GM18861 (cell line): ENCODE results near the gene OSBPL2.

Source experiments
- ATAC-seq: cut with Tn5 transposase; IDR thresholded peaks from one replicate; pipeline ENCODE4 v1.9.1; 2021; ENCODE audit not compliant: unreplicated experiment

Gene OSBPL2

DNA sequence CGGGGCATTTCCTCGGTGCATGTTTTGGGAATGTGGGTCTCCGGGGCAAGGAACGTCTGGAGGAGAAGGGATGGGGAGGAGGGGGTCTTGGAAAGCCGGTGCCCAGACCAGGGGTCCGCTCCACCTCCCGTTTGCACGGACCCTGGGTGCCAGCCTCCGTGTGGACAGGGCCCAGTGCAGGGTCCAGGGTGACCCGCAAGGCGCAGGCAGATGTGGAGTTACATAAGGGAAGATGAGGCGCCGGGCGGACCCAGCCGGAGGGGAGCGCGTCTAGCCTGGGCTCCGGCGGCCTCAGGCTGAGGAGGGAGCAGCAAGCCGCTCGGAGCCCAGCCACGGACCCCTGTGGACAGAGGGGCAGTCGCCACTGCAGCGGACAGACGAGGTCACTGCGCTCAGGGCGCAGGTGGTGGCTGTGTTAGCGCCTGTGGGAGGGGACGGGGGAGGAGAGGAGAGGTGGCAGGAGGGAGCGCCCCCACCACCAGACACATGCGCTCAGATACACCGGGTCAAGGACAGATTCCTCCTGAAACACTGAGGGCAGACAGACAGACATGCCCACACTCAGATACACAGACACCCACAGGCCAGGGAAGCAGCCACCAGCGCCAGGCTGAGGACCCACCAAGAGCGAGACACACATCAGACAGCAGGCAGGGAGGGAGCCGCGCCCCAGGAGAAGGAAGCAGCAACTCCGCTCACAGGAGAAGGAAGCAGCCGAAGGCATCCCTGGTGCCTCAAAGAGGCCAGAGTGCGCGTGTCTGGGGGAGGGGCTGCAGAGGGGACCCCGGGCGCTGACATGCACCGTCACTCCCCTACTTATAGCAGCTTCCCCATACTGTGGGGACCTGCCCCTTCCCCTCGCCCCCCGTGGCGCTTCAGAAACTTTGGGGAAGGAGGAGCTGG, 17.4 kb upstream of the OSBPL2 start:
- ATAC-seq = no peak

DNA sequence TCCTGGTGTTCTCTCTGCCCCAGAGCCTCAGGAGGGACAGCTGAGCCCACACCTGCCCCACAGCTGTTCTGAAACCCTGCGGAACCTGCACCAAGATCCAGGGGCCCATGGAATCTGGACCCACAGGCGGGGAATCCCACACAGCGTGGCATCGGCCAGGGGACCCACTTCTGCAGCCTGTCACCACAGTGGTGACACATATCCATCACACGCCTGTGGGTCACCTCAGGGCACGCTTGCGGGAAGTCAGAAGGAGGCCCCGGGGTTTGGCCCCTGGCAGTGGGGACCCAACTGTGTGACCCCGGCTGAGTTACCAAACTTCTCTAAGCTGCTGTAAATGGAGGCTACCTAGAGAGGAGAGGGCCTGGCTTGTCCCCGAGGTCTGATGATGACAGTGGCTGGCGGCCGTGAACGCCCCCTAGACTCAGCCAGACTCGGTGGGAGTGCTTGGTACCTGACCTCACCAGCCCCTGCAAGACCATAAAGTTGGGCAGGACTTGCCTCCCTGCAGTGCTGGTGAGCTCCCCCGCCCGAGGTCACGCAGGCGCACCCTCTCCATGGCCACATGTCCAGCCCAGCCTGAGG, 16.0 kb upstream of the OSBPL2 start:
- ATAC-seq = no peak

DNA sequence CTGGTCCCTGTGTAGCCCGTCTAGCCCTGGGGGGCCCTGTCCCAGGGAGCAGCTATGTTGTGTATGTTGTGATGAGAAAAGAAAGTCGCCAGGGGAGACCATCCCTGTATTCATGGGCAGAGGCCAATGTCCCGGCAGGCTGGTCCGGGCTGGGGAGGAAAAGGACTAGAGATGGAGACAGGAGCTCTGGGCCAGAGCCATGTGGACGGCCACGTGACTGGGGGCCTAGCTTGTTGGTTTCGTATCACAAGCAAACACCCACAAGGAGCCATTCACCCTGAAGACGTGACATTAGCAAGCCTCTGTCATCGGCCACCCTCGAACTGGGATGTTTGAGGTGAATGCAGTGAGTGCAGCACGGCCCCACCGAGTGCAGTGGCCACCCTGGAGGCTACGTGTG, 15.3 kb upstream of the OSBPL2 start:
- ATAC-seq = no peak

DNA sequence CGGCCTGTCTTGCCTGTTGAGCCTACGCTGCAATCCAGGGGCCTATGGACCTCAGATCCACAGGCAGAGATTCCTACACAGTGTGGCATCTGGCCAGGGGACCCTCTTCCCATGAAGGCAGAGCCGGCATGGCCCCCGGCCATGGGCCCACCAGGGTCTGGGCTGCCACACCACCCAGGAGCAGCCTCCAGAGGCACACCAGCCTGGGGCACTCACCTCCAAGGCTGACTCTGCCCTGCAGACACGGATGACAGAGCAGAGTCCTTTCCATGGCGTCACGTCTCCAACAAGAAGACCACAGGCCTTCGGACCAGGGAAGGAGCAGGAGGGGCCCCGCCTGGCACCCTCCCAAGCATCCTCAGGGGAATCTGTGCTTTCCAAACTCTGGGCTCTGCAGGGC, 14.8 kb upstream of the OSBPL2 start:
- ATAC-seq = no peak

- ATAC-seq = no peak
Observed at GRCh38 chr20:62224113-62224855, 14.0 kb upstream of the OSBPL2 start.

DNA sequence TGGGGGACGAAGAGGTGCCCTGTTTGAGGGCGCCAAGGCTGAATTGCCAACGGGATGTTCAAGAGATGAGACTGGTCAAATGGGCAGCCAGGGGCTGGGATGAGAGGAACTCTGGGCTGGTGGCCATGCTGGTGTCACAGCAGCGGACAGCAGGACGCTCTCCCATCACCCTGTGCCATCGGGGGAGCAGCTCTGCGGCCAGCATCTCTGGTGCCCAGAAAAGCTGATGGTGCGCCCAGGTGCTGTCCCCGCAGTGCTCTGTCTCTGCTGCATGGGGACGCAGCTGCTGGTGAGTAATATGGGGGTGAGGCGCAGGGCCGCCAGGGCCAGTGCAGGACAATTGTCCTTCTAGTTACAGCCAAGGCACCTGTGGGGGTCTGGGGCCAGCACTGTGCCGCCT, 13.3 kb upstream of the OSBPL2 start:
- ATAC-seq = no peak

- no peak for ATAC-seq
Observed at GRCh38 chr20:62225820-62226635, 12.3 kb upstream of the OSBPL2 start.

- no peak for ATAC-seq
Observed at GRCh38 chr20:62226707-62227590, 11.4 kb upstream of the OSBPL2 start.

- ATAC-seq = no peak
Observed at GRCh38 chr20:62227591-62227976, 10.7 kb upstream of the OSBPL2 start.

DNA sequence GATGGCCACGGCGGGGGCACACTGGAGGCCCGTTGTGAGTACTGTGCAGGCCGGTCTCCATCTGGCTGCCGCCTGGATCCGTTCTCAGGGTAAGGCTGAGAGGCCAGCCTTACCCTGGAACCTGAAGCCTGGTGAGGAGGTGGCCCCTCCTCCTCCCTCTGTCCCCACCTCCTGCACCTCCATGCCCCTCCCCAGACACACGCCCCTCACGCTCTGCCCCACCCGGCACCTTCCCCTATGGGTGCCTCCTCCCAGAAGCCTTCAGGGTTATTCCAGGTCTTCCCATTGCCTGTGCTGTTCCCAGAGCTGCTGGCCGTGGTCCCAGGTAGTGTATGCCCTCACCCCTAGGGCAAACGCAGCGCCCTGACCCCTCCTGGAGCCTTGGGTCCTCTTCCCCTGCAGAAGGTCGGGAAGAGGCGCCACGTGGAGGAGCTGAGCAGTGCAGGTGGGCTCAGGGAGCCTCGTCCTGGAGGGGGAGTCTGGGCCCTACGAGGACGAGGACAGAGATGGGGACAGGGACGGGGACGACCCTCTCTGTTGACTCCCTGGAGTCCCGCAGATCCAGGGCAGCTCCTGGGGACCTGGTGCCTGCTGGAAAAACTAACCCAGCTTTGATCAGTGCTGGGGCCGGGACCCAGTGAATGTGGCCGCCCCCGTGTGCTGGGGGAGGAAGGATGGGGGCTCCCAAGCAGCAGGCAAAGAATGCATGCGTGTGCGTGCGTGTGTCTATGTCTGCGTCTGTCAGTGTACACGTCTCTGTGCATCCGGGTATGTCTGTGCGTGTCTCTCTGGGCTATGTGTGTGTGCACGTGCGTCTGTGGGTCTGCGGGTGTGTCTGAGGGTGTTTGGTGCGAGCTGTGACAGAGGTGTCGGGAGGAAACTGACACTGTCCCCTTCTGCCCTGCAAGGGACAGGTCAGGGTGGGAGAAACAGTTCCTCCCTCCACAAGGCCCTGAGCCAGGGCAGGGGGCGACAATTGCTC, 10.1 kb upstream of the OSBPL2 start:
- no peak for ATAC-seq

- ATAC-seq = no peak
Observed at GRCh38 chr20:62228982-62229545, 9.3 kb upstream of the OSBPL2 start.

- no peak for ATAC-seq
Observed at GRCh38 chr20:62229667-62230066, 8.7 kb upstream of the OSBPL2 start.

DNA sequence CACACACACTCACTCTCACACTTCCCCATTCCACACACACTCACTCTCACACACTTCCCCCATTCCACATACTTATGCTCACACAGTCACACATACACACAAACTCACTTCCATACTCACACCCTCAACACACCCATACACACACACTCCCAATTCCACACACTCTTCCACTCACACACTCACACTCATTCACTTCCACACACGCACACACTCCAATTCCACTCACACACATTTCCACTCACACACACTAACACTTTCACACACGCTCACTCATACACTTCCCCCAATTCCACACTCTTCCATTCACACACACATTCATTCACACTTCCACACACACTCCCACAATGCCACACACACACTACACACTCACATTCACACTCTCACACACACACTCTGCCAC, 8.0 kb upstream of the OSBPL2 start:
- no peak for ATAC-seq

DNA sequence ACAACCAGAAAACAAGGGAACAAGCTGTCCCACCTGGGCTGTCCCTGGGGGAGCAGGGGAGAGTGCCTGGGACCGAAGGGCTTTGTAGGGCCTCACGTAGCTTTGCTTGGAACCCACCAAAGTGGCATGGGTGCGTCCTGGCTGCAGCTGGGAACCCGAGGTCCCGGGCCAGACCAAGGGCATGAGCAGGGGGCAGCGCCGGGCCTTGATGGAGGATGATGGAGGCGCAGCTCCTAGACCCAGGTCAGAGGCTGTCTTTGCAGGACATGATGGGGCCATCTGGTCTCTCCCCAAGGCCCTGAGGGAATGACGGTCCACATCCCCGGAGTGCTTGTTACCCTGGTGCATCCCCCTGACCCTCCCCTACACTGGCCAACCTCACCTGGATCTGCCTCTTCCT, 7.6 kb upstream of the OSBPL2 start:
- no peak for ATAC-seq

- ATAC-seq = no peak
Observed at GRCh38 chr20:62231292-62231691, 7.0 kb upstream of the OSBPL2 start.

- ATAC-seq = no peak
Observed at GRCh38 chr20:62232194-62232593, 6.1 kb upstream of the OSBPL2 start.

DNA sequence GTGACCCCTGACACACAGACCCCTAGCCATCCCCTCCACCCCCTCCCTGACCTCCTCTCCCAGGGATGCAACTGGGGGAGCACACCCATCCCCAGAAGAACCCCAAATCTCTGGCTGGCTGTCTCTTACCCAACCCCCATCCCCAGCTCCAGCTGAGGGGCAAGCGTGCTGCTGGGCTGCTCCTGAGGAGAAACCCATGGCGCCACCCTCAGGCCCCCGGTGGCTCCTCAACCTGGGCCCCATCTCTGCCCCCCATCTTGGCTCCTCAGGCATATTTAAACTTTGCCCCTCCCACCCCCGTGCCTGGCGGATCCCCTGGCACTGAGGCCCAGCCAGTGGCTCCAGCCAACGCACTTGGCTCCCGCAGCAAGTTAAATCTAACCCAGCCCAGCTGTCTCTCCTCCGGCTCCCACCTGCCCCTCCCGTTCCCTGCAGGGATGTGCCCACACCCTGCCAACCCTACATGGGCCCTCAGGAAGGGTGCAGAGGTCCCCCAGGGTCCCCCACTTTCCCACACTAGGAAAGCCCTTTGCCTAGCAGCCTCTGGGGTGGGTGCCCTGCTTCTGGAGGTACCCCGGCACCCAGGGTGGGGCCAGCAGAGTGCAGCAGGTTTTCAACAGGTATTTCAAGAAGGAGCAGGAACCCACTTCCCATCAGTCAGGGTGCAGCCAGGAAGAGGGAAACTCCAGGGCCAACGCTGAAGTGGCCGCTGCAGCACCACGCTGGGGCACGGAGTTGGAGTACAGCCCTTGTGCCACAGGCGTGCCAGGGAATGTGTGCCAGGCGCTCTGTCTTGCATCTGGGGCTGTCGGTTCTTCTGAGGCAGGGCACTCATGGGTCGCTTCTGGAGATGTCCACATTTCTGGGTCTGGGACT, 5.3 kb upstream of the OSBPL2 start:
- no peak for ATAC-seq

GRCh38 chr20:62233684-62234083, 4.6 kb upstream of the OSBPL2 start:
- no peak for ATAC-seq
